ENCODE data around the gene NXPE3. TPM values are rescaled to one million over a fixed set of nuclear protein-coding genes. Genes with fewer than 3 reads are reported as not detected.
A peak's percentile ranks its signal among the peaks of the same experiment; 100 is the strongest.

Gene NXPE3
- total RNA-seq, 2 donors from 2014 or later = 17.3 to 21.4 TPM

GRCh38 chr3:101816215-101817149 is 37.5 kb downstream of the NXPE3 start:
- Mint-ChIP-seq H3K9me3 (peaks cover 0 to 3% of the 10 kb centered on the region in 2 donors), H3K36me3 (peaks cover 7 to 40% of the 10 kb centered on the region in 2 donors), H3K27ac (no peak overlapping the region)
- ATAC-seq = no peak
- DNase-seq (ENCODE audit: low spot score in 2 of 2) = no peak

- DNase-seq (ENCODE audit: low spot score in 2 of 2) (no peak), ATAC-seq (no peak)
- Mint-ChIP-seq H3K9me3 (peaks cover 0 to 3% of the 10 kb centered on the region in 2 donors), H3K27ac (no peak overlapping the region), H3K36me3 (peaks cover 17 to 52% of the 10 kb centered on the region in 2 donors)
These were observed 39.0 kb downstream of the NXPE3 start for GRCh38 chr3:101817992-101818391.

GRCh38 chr3:101819649-101820206 is 40.7 kb downstream of the NXPE3 start:
- DNase-seq (ENCODE audit: low spot score in 2 of 2) = no peak
- H3K36me3 Mint-ChIP-seq = peaks cover 17 to 52% of the 10 kb centered on the region in 2 donors
- H3K27ac Mint-ChIP-seq = no peak overlapping the region
- peak in 1 of 2 donors; percentile 86 for ATAC-seq
- peaks cover 0 to 3% of the 10 kb centered on the region in 2 donors for H3K9me3 Mint-ChIP-seq

DNA sequence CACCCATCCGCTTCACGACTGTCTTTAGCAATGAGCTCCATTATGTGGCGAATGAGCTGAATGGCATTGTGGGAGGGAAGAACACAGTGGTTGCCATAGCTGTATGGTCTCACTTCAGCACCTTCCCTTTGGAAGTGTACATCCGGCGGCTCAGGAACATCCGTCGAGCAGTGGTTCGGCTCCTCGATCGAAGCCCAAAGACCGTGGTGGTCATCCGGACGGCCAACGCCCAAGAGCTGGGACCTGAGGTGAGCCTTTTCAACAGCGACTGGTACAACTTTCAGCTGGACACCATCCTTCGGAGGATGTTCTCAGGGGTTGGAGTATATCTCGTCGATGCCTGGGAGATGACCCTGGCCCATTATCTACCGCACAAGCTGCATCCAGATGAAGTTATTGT is 42.5 kb downstream of the NXPE3 start:
- ATAC-seq (no peak), DNase-seq (ENCODE audit: low spot score in 2 of 2) (no peak)
- Mint-ChIP-seq H3K36me3 (peaks cover 21 to 42% of the 10 kb centered on the region in 2 donors), H3K9me3 (peaks cover 0 to 3% of the 10 kb centered on the region in 2 donors), H3K27ac (no peak overlapping the region)

- Mint-ChIP-seq H3K36me3 (peaks cover 22 to 36% of the 10 kb centered on the region in 2 donors), H3K27ac (no peak overlapping the region), H3K9me3 (peaks cover 0 to 3% of the 10 kb centered on the region in 2 donors)
- DNase-seq (ENCODE audit: low spot score in 2 of 2) = no peak
- no peak for ATAC-seq
These were observed 44.5 kb downstream of the NXPE3 start for GRCh38 chr3:101823525-101823924.

- ATAC-seq (no peak), DNase-seq (ENCODE audit: low spot score in 2 of 2) (no peak)
- H3K36me3 Mint-ChIP-seq = peaks cover 26 to 37% of the 10 kb centered on the region in 2 donors
- H3K9me3 Mint-ChIP-seq = peaks cover 0 to 3% of the 10 kb centered on the region in 2 donors
- no peak overlapping the region for H3K27ac Mint-ChIP-seq
These were observed 45.7 kb downstream of the NXPE3 start for GRCh38 chr3:101824702-101825101.

- H3K9me3 Mint-ChIP-seq = no peaks in the 10 kb centered on the region
- H3K36me3 Mint-ChIP-seq = peaks cover 21 to 36% of the 10 kb centered on the region in 2 donors
- H3K27ac Mint-ChIP-seq = peak overlapping the region; percentile 93 to 98
- ATAC-seq = peak in 1 of 2 donors; percentile 50
- DNase-seq (ENCODE audit: low spot score in 2 of 2) = no peak
These were observed 47.0 kb downstream of the NXPE3 start for GRCh38 chr3:101825904-101826445.

DNA sequence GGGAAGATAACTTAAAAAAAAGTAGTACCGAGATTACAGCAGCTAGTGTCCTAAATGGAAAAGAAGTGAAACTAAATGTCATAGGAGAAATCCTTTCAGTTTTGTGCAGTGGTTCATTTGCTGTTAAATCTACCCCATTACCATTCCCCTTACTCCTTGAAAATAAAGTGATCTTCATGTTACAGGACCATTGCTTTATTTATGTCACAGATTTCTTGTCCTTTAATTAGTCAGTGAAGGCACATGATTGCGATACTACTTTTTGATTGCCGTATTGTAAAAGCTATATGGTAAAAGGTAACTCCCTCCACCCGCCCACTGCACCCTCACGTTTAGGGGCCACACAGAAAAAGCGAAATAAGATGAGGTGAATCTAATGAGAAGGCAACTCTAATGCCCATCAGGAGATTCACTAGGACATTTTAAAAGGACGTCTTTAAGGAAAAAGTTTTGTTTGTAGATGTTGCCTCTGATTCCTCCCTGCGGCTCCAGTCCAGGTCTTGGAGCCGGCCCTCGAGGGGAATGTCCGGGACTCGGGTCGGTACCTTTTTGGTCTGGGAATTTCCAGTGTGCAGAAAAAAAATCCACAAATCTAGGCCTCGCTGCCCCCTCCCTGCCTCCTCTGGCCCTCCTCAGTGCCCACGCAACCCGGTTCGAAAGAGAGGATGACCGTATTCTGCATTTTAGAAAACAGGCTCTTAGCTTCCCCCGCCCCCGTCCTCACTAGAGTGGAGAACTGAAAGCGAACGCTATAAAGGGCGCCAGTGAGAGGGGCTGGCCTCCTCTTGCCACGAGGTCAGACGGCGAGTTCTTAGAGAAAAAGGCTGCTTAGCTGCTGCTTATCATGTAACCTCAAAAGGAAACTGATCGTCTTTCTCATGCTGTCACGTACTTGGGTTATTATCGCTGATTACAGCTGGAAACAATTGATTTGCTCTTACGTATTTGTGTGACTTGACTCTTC is 48.5 kb downstream of the NXPE3 start:
- no peaks in the 10 kb centered on the region for H3K9me3 Mint-ChIP-seq
- H3K36me3 Mint-ChIP-seq = peaks cover 11 to 37% of the 10 kb centered on the region in 2 donors
- ATAC-seq (peak; percentile 90 to 92), DNase-seq (ENCODE audit: low spot score in 2 of 2) (peak; percentile 80 to 90)
- H3K27ac Mint-ChIP-seq = peak overlapping the region; percentile 93 to 96

- peaks cover 18 to 42% of the 10 kb centered on the region in 2 donors for H3K36me3 Mint-ChIP-seq
- H3K27ac Mint-ChIP-seq = peak overlapping the region; percentile 93 to 96
- no peak for ATAC-seq
- DNase-seq (ENCODE audit: low spot score in 2 of 2) = no peak
- no peaks in the 10 kb centered on the region for H3K9me3 Mint-ChIP-seq
These were observed 49.3 kb downstream of the NXPE3 start for GRCh38 chr3:101828276-101828675.

DNA sequence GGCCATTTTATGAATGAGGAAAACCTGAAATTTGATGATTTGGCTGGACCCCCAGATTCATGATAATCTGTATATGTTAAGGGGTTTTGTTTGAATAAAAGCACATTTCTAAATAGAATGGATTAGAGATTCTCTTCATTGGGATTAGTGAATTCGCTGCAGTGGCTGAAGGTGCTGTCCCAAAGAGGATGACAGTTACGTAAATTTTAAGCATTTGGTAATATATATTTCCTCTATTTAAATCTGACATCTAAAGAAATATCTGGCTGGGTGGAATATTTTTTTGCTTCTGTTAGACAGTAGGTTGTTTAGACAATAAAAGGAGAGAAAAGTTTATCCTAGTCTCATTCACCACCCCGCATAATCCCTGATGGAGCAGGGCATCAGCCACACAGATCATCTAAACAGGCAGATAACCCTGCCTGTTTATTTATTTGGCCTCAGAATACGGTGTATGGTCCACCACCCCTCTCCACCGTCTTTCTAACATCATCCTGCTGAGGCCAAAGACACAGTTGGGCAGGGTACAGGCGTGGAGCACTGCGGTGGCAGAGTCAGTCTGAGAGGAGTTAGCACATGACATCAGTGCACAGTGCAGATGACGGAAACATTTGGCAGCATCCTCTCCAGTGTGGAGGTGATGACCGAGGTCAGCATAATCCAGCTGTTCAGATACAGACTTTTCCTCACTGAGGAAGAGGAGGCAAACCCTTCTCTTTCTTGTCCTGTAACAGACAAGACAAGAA is 49.9 kb downstream of the NXPE3 start:
- no peaks in the 10 kb centered on the region for H3K9me3 Mint-ChIP-seq
- H3K27ac Mint-ChIP-seq = peak overlapping the region; percentile 93
- DNase-seq (ENCODE audit: low spot score in 2 of 2) (peak; percentile 28 to 67), ATAC-seq (peak; percentile 58 to 75)
- H3K36me3 Mint-ChIP-seq = peaks cover 24 to 47% of the 10 kb centered on the region in 2 donors

GRCh38 chr3:101829437-101829830 is 50.4 kb downstream of the NXPE3 start:
- Mint-ChIP-seq H3K9me3 (peaks cover 0 to 2% of the 10 kb centered on the region in 2 donors), H3K27ac (peak overlapping the region; percentile 93), H3K36me3 (peaks cover 26 to 50% of the 10 kb centered on the region in 2 donors)
- no peak for ATAC-seq
- DNase-seq (ENCODE audit: low spot score in 2 of 2) = no peak

DNA sequence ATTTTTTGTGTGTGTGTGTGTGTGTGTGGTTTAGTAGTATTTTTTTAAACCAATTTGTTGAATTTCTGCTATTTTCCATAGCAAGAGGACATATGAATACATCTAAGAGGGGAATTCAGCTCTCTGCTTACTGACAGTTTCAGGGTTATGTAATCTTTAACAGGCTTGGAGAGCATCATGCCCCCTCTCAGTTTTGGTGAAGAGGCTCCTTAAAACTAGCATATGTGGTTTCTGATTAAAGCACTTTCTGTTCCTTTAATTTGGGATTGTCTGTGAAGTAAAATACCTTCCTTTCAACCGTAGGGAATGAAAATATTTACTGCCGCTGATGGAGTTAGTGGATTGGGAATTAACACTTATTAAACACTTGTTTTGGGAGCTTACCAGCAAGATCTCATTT is 50.9 kb downstream of the NXPE3 start:
- Mint-ChIP-seq H3K36me3 (peaks cover 26 to 54% of the 10 kb centered on the region in 2 donors), H3K27ac (peak overlapping the region in 1 of 2 donors; percentile 93), H3K9me3 (peaks cover 0 to 6% of the 10 kb centered on the region in 2 donors)
- no peak for DNase-seq (ENCODE audit: low spot score in 2 of 2)
- ATAC-seq = no peak

- peak in 1 of 2 donors; percentile 36 for ATAC-seq
These were observed 54.5 kb downstream of the NXPE3 start for GRCh38 chr3:101833446-101833974.

GRCh38 chr3:101835676-101836075 is 56.7 kb downstream of the NXPE3 start:
- H3K27ac Mint-ChIP-seq = no peak overlapping the region
- peaks cover 17 to 44% of the 10 kb centered on the region in 2 donors for H3K36me3 Mint-ChIP-seq
- DNase-seq (ENCODE audit: low spot score in 2 of 2) (no peak), ATAC-seq (no peak)
- peaks cover 0 to 8% of the 10 kb centered on the region in 2 donors for H3K9me3 Mint-ChIP-seq

More at GRCh38 chr3:101833446-101833974, 54.5 kb downstream of the NXPE3 start:
- H3K9me3 Mint-ChIP-seq = peaks cover 0 to 8% of the 10 kb centered on the region in 2 donors
- peaks cover 21 to 57% of the 10 kb centered on the region in 2 donors for H3K36me3 Mint-ChIP-seq
- peak overlapping the region in 1 of 2 donors; percentile 78 for H3K27ac Mint-ChIP-seq
- DNase-seq (ENCODE audit: low spot score in 2 of 2) = no peak

GRCh38 chr3:101836160-101836559 is 57.1 kb downstream of the NXPE3 start:
- no peak for DNase-seq (ENCODE audit: low spot score in 2 of 2)
- peaks cover 17 to 41% of the 10 kb centered on the region in 2 donors for H3K36me3 Mint-ChIP-seq

More at GRCh38 chr3:101836160-101836559, 57.1 kb downstream of the NXPE3 start:
- H3K9me3 Mint-ChIP-seq = peaks cover 0 to 8% of the 10 kb centered on the region in 2 donors
- no peak overlapping the region for H3K27ac Mint-ChIP-seq
- ATAC-seq = peak in 1 of 2 donors; percentile 35

Measured in activated naive CD4-positive, alpha-beta T cell treated with anti-CD3 and anti-CD28 coated beads, Interleukin-2, amount 50 U/mL, for 72 hours (primary cell).